Measurements from ENCODE around the gene ESYT3. TPM values are rescaled to one million over a fixed set of nuclear protein-coding genes. Genes with fewer than 3 reads are reported as not detected.
A peak's percentile ranks its signal among the peaks of the same experiment; 100 is the strongest.

The ESYT3 gene
- total RNA-seq, 4 donors from 2014 or later: 0.20 to 2.3 (median 0.77) TPM

DNA sequence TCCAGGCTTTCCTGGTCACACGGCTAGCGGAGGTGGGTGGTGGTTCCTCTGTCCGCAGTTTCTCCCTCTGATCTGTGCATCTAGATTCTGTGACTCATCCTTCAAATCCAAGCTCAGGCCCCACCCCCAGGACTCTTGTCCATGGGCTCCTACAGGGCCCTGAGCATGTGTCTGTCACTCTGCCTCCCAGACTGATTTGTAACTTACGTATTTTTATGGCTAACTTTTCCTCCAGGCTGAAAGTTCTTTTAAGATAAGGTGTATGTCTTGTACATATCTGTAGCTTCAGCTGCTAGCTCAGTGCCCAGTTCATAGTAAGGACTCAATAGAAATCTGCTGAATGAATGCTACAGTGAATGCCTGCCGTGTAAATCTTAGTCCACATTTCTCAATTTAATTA lies 8.0 kb downstream of the ESYT3 start:
- in situ Hi-C loops (cut with MboI; ENCODE audit: low sequenced_read_pairs in 4 of 4) (no loop called here), intact Hi-C loops (cut with DNase I; ENCODE audit: low total_unique reads) (no loop called here)
- no peaks in the 10 kb centered on the region for H3K4me1 ChIP-seq
- peak in 1 of 2 donors; percentile 52 for ATAC-seq
- H3K27ac ChIP-seq: no peak overlapping the region
- TF ChIP-seq, protein P1, sequence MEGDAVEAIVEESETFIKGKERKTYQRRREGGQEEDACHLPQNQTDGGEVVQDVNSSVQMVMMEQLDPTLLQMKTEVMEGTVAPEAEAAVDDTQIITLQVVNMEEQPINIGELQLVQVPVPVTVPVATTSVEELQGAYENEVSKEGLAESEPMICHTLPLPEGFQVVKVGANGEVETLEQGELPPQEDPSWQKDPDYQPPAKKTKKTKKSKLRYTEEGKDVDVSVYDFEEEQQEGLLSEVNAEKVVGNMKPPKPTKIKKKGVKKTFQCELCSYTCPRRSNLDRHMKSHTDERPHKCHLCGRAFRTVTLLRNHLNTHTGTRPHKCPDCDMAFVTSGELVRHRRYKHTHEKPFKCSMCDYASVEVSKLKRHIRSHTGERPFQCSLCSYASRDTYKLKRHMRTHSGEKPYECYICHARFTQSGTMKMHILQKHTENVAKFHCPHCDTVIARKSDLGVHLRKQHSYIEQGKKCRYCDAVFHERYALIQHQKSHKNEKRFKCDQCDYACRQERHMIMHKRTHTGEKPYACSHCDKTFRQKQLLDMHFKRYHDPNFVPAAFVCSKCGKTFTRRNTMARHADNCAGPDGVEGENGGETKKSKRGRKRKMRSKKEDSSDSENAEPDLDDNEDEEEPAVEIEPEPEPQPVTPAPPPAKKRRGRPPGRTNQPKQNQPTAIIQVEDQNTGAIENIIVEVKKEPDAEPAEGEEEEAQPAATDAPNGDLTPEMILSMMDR (IDR thresholded peaks at IDR 0.05 in 4 of 5, conservative IDR thresholded peaks at IDR 0.05 in 1 of 5): no peak
- TF ChIP-seq POLR2A (IDR thresholded peaks at IDR 0.05): no peak
- H3K4me3 ChIP-seq: no peak overlapping the region
- no peaks in the 10 kb centered on the region for H3K9me3 ChIP-seq
- H3K36me3 ChIP-seq: no peaks in the 10 kb centered on the region
- no peak for DNase-seq
- no peaks in the 10 kb centered on the region for H3K27me3 ChIP-seq

DNA sequence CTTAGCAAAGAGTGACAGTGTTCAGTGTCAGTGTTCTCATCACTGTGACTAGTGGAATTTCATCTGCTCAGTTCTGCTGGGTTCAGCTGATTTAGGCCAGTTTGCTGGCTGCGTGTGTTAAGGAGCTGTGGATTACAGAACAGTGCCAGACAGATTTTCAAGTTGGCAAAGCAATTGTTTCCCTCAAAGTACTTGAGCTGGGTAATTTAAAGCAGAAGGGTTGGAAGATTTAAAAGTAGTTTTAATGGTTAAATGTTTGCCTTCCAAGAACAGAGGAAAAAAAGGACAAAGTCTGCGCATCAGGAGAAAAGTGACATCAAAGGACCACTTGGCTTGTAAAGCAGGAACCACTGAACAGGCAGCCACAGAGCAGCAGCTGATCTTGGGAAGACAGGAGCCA lies 8.7 kb downstream of the ESYT3 start:
- DNase-seq (no peak), ATAC-seq (no peak)
- Histone ChIP-seq H3K27me3 (no peaks in the 10 kb centered on the region), H3K4me3 (no peak overlapping the region), H3K36me3 (no peaks in the 10 kb centered on the region), H3K9me3 (no peaks in the 10 kb centered on the region), H3K27ac (no peak overlapping the region), H3K4me1 (no peaks in the 10 kb centered on the region)
- TF ChIP-seq, protein P1 (IDR thresholded peaks at IDR 0.05 in 4 of 5, conservative IDR thresholded peaks at IDR 0.05 in 1 of 5): no peak
- no peak for TF ChIP-seq POLR2A (IDR thresholded peaks at IDR 0.05)
- in situ Hi-C loops (cut with MboI; ENCODE audit: low sequenced_read_pairs in 4 of 4) (no loop called here), intact Hi-C loops (cut with DNase I; ENCODE audit: low total_unique reads) (no loop called here)

DNA sequence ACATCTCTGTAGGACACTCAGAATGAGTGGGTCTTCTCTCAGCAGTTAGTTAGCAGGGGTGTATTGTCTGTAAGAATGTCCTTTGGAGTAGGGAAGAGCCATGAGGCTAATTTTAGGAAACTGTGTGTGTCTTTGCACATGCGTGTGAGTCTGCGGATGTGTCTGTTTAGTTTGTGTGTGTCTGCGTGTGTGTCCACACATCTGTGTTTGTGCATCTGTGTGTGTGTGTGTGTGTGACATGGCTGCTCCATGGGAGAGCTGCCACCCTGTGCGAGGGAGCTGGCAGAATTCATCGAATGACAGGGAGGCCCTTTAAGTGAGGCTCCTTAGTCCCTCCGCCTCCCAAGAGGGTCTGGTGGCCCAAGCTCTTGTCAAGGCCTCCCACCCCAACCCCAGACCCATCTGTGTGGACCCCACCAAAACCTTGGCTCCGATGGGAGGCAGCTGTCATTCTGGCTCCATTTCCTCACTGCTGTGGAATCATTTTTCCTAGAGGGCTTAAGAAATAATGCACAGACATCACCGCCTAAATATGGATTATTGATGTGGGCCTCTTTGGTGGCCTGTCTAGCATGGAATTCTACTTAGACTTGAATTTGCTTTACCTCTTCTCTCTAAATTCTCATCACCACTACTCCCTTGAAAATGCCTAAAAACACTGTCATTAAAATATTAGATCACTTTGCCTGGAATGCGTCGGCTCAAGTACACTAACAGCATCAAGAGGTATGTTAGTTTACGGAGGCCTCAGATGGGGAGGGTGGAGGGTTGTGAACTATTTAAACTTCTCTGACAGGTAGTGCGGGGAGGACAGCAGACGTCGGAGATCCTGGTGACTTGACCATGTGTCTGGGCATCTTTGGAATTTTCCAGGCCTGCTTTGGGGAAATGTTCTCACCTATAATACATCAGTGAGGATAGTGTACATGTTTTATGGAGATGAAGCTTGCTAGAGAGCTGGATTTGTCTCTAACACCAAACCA lies 9.4 kb downstream of the ESYT3 start:
- intact Hi-C loops (cut with DNase I; ENCODE audit: low total_unique reads) (no loop called here), in situ Hi-C loops (cut with MboI; ENCODE audit: low sequenced_read_pairs in 4 of 4) (no loop called here)
- Histone ChIP-seq H3K27me3 (no peaks in the 10 kb centered on the region), H3K27ac (no peak overlapping the region), H3K9me3 (no peaks in the 10 kb centered on the region), H3K4me3 (no peak overlapping the region), H3K36me3 (no peaks in the 10 kb centered on the region), H3K4me1 (no peaks in the 10 kb centered on the region)
- ATAC-seq: no peak
- TF ChIP-seq, protein P1 (IDR thresholded peaks at IDR 0.05 in 4 of 5, conservative IDR thresholded peaks at IDR 0.05 in 1 of 5): no peak
- TF ChIP-seq POLR2A (IDR thresholded peaks at IDR 0.05): no peak
- DNase-seq: no peak

DNA sequence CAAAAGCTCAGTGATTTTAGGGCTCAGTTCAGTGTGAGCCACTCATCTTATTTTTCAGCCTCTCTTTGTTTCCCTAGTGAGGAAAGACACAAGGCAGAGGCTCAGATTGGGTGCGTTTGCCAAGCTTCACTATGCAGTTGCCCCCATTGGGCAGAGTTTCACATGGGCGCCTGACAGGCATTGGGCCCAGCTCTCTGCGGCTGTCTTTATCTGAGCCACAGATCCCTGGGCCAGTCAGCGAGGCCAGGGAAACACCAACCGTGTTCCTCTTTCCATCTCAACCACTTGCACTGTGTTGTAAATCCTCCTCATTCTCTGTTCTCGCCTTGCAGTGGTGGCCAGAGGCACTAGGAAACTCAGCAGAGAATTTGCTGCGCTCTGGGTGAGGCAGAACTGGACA lies 10.8 kb downstream of the ESYT3 start:
- intact Hi-C loops (cut with DNase I; ENCODE audit: low total_unique reads): no loop called here
- DNase-seq: no peak
- Histone ChIP-seq H3K36me3 (no peaks in the 10 kb centered on the region), H3K9me3 (no peaks in the 10 kb centered on the region), H3K27me3 (no peaks in the 10 kb centered on the region), H3K4me3 (no peak overlapping the region), H3K4me1 (no peaks in the 10 kb centered on the region), H3K27ac (no peak overlapping the region)
- TF ChIP-seq, protein P1 (IDR thresholded peaks at IDR 0.05 in 4 of 5, conservative IDR thresholded peaks at IDR 0.05 in 1 of 5): no peak
- TF ChIP-seq POLR2A (IDR thresholded peaks at IDR 0.05): no peak
- in situ Hi-C loops (cut with MboI; ENCODE audit: low sequenced_read_pairs in 4 of 4): no loop called here
- ATAC-seq: no peak

Measured in gastrocnemius medialis (tissue), 4 donors.